ENCODE results near the gene LBR.
"Not testable (repeated sequence)": the region's sequence is repeated elsewhere in the genome, so short reads cannot be mapped to it uniquely, and the experiment has no call there.

LBR gene

GRCh38 chr1:225427235-225428067 lies at the start of gene LBR:
TSS of gene LBR (minus strand) at chr1:225428038. CDS start at chr1:225424075, 3,963 bp downstream.
- DNase-seq (ENCODE audit: low spot score), result no peak

- DNase-seq (ENCODE audit: low spot score), result no peak
These were observed 49.6 kb upstream of the LBR start for GRCh38 chr1:225477296-225477911.

GRCh38 chr1:225476538-225476988 lies 48.7 kb upstream of the LBR start:
- DNase-seq (ENCODE audit: low spot score), result no peak

GRCh38 chr1:225476100-225476511 lies 48.3 kb upstream of the LBR start:
- no peak for DNase-seq (ENCODE audit: low spot score)

- peak; percentile 73 for DNase-seq (ENCODE audit: low spot score)
These were observed 47.4 kb upstream of the LBR start for GRCh38 chr1:225474986-225475820.

- no peak for DNase-seq (ENCODE audit: low spot score)
These were observed 46.7 kb upstream of the LBR start for GRCh38 chr1:225474439-225474985.

GRCh38 chr1:225473676-225474438 lies 46.0 kb upstream of the LBR start:
- not testable (repeated sequence) for DNase-seq (ENCODE audit: low spot score)

GRCh38 chr1:225473266-225473665 lies 45.4 kb upstream of the LBR start:
- DNase-seq (ENCODE audit: low spot score), result not testable (repeated sequence)

GRCh38 chr1:225471453-225472301 lies 43.8 kb upstream of the LBR start:
- DNase-seq (ENCODE audit: low spot score), result no peak

- DNase-seq (ENCODE audit: low spot score), result no peak
These were observed 43.2 kb upstream of the LBR start for GRCh38 chr1:225471109-225471452.

GRCh38 chr1:225470211-225471108 lies 42.6 kb upstream of the LBR start:
- no peak for DNase-seq (ENCODE audit: low spot score)

GRCh38 chr1:225469051-225469450 lies 41.2 kb upstream of the LBR start:
- no peak for DNase-seq (ENCODE audit: low spot score)

- DNase-seq (ENCODE audit: low spot score), result no peak
These were observed 40.6 kb upstream of the LBR start for GRCh38 chr1:225468270-225469020.

- DNase-seq (ENCODE audit: low spot score), result no peak
These were observed 39.6 kb upstream of the LBR start for GRCh38 chr1:225467193-225468020.

- no peak for DNase-seq (ENCODE audit: low spot score)
These were observed 39.0 kb upstream of the LBR start for GRCh38 chr1:225466848-225467192.

GRCh38 chr1:225465793-225466517 lies 38.1 kb upstream of the LBR start:
- DNase-seq (ENCODE audit: low spot score), result no peak
